Measurements from ENCODE around the gene DPP9. TPM values are rescaled to one million over a fixed set of nuclear protein-coding genes. Genes with fewer than 3 reads are reported as not detected.

The DPP9 gene
- total and polyA plus RNA-seq, 2 of the 13 experiments (the other 11 are each of a cell fraction or from before 2014, with no cell fraction given), result 8.4 to 25.8 TPM

DNA sequence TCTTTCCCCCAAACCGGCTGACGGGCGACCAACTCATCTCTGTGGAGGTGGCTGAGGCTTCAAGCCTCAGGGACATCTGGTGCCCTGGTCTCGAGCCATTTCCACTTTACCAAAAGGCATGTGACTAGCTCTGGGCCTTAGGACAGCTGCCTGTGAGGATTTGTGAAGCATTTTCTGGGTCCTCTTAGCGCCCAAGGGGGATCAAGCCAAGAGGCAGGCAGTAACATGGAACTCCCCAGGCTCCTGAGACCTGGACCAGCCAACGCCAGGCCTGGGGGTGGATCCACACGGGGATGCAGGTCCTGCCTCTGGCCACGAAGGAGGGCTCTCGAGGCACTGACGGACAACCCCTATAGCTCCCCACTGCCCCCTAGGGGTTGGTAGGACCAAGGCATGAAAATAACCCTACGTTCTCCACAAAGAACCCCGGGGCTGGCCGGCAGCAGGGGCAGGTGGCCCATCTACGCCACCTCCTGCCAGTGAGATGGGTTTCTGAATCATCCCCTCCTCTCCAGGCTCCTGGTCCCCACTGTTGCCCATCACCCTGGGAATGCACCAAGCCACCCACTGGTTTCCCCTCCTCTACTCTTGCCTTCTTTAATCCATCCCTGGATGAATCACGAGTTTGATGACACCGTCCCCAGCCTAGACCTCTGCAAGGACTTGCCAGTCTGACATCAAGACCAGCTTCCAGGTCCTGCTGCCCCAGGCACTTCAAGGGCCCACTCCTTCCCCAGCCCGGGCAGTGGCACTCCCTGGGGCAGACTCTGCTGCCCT is 46.5 kb downstream of the DPP9 start (continued):
- TF ChIP-seq ZFY (CRISPR knock-in tag; IDR thresholded peaks at IDR 0.05), result 0 out of 2 replicates have a peak, but pooled peaks have one; percentile 36

DNA sequence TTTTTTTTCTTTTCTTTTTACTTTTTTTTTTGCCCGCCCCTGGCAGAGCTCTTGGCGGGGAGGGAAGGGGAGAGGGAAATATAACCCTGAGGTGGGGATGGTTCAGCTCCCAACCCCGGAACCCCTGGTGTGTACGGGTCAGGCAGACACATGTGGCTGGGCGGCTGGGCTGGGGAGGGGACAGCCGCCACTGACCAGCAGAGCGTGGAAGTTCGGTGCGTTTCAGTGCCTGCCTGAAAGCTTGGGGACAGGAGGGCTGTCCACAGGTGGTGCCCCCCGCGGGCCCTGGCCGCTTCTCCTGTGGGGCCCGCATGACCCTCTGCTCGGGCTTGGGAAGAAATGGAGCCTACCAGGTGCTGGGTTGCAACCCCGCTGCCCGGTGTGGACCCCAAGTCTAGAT is 48.3 kb downstream of the DPP9 start:
- no peak for FAIRE-seq
- in situ Hi-C loops (cut with HindIII; ENCODE audit: extremely low pct_ligation_motif_present, low pct_unique_long_range_greater_than_20kb) (no loop called here), intact Hi-C loops (cut with micrococcal nuclease; ENCODE audit: unreplicated experiment) (no loop called here)
- TSS peak; percentile 88 for BruUV-seq (replicated peaks)
- Histone ChIP-seq H3K27me3 (ENCODE audit: control insufficient read depth in 1 of 2, insufficient read depth in 2 of 2, low read length in 2 of 2) (no peaks in the 10 kb centered on the region), H3K36me3 (replicated peaks in 1 of 2; ENCODE audit: control insufficient read depth in 1 of 2, insufficient read depth in 2 of 2, low read length in 2 of 2) (peaks cover 0 to 4% of the 10 kb centered on the region in 2 experiments; a peak in 2 of 5 replicates), H3K27ac (ENCODE audit: extremely low read length, insufficient read depth, low read length) (no peak overlapping the region), H4K20me1 (ENCODE audit: insufficient read depth, low read length) (no peaks in the 10 kb centered on the region), H3K4me3 (replicated peaks in 1 of 3; ENCODE audit: insufficient read depth in 1 of 3, low read depth in 2 of 3, low read length in 3 of 3) (no peak overlapping the region), H3K79me2 (ENCODE audit: insufficient read depth, low read length) (no peaks in the 10 kb centered on the region), H3K4me2 (ENCODE audit: low read depth, low read length) (no peak overlapping the region), H3K9ac (ENCODE audit: insufficient read depth, low read depth, low read length) (no peak overlapping the region), H2AFZ (ENCODE audit: low read length) (no peak overlapping the region), H3K4me1 (ENCODE audit: insufficient read depth, low read length) (peaks cover 13% of the 10 kb centered on the region), H3K9me3 (ENCODE audit: low read length) (no peaks in the 10 kb centered on the region)
- no peak for ATAC-seq
- TF ChIP-seq KLF13 (CRISPR knock-in tag; IDR thresholded peaks at IDR 0.05) (no peak), ZNF441 (CRISPR knock-in tag; IDR thresholded peaks at IDR 0.05; ENCODE audit: borderline replicate concordance) (no peak), ZC3H13 (CRISPR knock-in tag; IDR thresholded peaks at IDR 0.05) (no peak), ZNF557 (CRISPR knock-in tag; IDR thresholded peaks at IDR 0.05) (no peak), EEA1 (CRISPR knock-in tag; IDR thresholded peaks at IDR 0.05; ENCODE audit: borderline replicate concordance) (no peak), RFXANK (CRISPR knock-in tag; IDR thresholded peaks at IDR 0.05) (no peak), JUNB (CRISPR knock-in tag; IDR thresholded peaks at IDR 0.05; ENCODE audit: borderline replicate concordance) (no peak), ZNF713 (CRISPR knock-in tag; IDR thresholded peaks at IDR 0.05) (no peak)
- TF ChIP-seq, protein P1, sequence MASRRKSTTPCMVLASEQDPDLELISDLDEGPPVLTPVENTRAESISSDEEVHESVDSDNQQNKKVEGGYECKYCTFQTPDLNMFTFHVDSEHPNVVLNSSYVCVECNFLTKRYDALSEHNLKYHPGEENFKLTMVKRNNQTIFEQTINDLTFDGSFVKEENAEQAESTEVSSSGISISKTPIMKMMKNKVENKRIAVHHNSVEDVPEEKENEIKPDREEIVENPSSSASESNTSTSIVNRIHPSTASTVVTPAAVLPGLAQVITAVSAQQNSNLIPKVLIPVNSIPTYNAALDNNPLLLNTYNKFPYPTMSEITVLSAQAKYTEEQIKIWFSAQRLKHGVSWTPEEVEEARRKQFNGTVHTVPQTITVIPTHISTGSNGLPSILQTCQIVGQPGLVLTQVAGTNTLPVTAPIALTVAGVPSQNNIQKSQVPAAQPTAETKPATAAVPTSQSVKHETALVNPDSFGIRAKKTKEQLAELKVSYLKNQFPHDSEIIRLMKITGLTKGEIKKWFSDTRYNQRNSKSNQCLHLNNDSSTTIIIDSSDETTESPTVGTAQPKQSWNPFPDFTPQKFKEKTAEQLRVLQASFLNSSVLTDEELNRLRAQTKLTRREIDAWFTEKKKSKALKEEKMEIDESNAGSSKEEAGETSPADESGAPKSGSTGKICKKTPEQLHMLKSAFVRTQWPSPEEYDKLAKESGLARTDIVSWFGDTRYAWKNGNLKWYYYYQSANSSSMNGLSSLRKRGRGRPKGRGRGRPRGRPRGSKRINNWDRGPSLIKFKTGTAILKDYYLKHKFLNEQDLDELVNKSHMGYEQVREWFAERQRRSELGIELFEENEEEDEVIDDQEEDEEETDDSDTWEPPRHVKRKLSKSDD (CRISPR knock-in tag; IDR thresholded peaks at IDR 0.05; ENCODE audit: low read depth), result no peak
- DNase-seq (ENCODE audit: low spot score), result no peak
- POLR2A ChIA-PET, result no interaction called here
- WGBS (ENCODE audit: low lambda C conversion rate), result 92% methylated on average over 11 of the region's 16 CpGs
- CTCF ChIA-PET (ENCODE audit: low intra/inter-chr PET ratio, low total read pairs), result no interaction called here
